T-helper 2 cell treated with Interferon-gamma antibody and Interleukin-4, amounts not matched to agents 100 ng/mL and 5 ng/mL, for 36 hours (primary cell): ENCODE data around the gene RAD21L1. TPM values are rescaled to one million over a fixed set of nuclear protein-coding genes. Genes with fewer than 3 reads are reported as not detected.
"Not testable (repeated sequence)": the region's sequence is repeated elsewhere in the genome, so short reads cannot be mapped to it uniquely, and the experiment has no call there.

Experiments used
- intact Hi-C: fragments of 100-400 bp; cut with micrococcal nuclease; formaldehyde crosslinking; loops from one replicate; pipeline ENCODE4 v1.15.1; 2023
- total RNA-seq: library from RNA; stranded (reverse); gene quantifications from 2 replicates; pipeline ENCODE4 v1.2.3, GENCODE V29; 2022

Gene RAD21L1
- total RNA-seq, 1 donor from 2014 or later: not detected

DNA sequence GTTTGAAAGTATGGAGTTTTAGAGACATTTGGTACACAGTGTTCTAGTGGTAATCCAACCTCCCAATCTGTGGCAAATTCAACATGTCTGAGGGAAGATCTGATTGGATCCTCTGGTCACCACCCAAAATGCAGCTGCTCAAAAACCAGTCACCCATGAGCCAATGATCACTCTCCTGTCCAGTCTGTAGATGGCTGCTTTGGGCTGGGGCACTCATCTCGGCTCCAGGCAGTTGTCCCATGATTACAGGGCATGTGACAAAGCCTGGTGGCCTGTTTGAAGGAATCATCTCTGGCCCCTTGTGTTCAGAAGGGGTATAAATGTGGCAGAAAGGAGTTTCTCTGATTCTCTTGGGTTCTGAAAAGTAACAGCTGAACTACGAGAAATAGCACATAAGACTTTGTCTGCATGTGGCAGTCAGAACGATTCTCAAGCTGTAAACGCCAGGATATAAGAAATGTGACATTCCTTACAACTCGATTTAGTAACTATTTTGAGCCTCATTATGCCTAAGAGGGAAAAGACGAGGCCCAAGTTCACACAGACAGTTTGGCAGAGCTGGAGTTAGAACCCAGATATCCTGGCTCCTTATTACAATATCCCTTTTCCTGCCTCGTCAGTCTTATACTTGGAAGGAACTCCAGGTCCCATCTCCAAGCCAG, 26.5 kb upstream of the RAD21L1 start:
- intact Hi-C loops: no loop called here

DNA sequence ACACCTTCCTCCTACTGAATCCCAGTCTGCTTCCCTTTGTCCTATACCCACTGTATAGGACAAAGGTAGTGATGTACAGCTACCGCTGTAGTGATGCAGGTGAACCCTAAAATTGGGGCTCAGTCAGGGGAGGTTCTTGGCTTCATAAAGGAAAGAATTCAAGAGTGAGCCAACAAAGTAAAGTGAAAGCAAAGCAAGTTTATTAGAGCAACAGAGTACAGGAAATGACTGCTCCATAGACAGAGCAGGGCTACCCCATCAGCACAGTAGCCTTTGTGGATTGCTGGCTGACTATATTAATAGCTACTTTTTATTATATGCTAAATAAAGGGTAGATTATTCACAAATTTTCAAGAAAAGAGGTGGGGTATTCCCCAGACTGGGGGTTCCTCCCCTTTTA, 25.9 kb upstream of the RAD21L1 start:
- intact Hi-C loops: no loop called here

DNA sequence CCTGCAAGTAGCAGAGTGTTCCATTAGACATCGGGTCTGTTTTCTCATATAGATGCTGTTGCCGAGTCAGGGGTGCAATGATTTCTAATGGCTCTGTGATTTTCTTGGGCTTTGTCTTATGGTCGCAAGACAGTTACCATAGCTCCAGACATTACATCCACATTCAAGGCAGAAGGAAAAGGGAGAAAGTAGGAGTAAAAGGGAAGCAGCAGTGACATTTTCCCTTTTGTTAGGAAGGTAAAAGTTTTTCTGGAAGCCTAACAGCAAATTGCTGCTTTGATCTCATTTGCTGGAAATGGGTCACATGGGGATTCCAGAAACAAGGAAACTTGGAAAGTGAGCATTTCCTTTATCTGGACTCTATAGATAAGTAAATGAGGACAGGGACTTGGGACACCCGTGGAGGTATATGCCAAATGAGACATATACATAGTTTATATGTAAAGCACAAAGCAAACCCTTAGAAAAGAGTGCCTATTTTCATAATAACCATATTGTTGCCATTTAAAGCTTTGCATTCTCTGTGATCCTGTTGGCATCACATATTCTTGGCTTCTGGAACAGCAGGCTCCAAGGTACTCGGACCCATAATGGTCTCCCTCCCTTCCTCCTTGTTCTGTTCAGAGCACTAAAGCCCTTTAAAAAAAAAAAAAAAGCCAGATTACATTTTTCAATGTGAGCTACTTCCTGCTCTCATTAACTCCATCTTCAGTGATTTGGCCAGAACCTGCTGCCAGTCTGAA, 22.9 kb upstream of the RAD21L1 start, which contains the start of gene C20orf202:
Gene C20orf202 (plus strand): TSS at position 693 of the 743 bp plus-strand sequence. CDS start 132 bp downstream, outside the sequence.
- intact Hi-C loops: no loop called here

DNA sequence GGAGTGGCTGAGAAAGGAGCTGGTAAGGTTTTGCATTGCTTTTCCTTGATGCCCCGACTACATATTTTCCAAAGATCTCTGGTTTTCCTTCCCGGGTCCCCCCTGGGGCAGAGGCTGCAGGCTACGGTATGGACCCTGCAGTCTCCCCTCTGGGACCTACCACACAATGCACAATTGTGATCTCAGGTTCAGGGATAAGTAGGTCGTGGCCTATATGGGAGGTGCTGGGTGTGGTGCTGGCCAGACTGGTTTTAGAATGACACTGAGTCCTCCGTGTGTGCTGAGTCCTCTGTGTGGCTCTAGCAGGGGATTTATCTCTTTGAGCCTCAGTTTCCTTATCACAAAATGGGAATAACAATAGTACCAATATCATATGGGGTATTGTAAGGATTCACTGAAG, 22.2 kb upstream of the RAD21L1 start:
- intact Hi-C loops: no loop called here

DNA sequence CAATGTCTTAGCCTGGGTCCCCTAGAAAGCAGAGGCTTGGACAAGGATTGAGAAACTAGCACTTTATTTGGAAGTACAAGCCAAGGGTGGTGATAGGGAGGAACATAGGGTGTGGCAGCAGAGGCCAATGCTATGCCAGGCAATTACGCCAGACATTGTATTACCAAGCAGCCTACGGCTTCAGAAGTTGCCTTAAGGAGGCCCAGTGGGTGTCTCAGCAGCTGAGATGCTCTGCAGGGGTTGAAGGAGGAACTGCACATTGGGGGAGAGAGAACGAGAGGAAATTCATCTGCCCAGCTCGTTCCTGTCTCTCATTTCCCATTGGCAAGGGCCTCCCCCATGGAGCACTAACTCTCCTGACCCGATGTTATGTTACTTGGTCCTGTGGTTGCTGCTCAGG, 21.7 kb upstream of the RAD21L1 start:
- intact Hi-C loops: no loop called here

DNA sequence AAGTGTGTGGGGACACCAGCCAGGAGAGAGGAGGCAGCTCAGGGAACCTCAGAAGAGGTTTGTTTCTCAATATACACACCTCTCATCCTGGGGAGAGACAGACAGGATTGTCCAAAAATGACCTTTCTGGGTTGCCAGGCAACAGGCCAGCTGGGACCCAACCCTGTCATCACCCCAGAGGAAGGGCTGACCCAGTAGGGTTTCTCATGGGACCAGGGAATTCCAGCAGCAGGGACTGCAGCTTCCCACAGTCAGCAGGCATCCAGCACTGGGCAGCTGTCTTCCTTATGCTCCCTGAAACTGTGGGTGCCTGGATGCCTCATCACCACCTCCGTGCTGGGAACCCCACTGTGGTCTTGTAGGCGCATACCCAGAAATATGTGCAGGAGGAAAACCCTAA, 21.3 kb upstream of the RAD21L1 start:
- intact Hi-C loops: no loop called here

DNA sequence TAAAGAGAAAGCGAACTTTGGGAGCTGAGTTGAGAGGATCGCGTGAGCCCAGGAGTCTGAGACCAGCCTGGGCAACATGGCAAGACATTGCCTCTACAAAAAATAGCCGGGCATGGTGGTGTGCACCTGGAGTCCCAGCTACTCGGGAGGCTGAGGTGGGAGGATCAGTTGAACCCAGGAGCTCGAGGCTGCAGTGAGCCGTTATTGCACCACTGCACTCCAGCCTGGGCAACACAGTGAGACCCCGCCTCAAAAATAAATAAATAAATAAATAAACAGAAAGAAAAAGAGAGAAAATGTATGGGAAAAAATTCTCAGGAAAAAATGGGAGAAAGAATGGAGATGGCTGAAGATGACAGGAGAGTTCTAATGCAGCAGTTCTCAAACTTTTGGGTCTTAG, 20.0 kb upstream of the RAD21L1 start:
- intact Hi-C loops: no loop called here

DNA sequence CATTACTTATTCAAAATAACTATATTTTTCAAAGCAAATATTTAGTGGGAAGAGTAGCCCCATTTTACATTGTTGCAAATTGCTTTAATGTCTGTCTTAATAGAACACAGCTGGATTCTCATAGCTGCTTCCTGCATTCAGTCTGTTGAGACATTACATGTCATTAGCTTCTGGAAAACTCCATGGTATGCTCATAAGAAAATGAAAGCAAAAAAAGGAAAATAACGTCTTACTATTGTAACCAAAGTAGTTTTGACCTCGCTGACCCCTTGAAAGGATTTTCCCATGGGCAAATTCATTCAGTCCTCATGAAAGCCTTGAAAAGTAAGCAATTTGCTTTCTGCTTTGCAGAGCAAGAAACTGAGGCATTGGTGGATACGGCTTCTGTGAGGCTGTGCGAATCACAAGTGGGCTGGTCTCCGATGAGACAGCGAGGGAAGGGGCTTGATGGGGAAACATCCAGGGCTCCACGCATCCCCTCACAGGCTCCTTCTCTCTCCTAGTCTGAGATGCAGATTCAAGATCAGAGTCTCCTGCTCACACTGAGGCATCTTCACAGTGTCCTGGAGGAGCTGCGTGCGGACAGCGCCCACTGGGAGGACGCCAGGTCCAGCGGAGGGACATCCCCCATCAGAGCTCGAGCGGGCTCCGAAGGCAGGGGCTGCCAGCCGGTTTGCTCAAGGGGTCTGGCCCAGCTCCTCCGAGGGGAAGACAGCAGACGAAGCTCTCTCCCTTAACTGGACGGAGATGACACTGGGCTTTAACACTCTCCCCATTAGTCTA, 19.3 kb upstream of the RAD21L1 start:
- intact Hi-C loops: no loop called here

DNA sequence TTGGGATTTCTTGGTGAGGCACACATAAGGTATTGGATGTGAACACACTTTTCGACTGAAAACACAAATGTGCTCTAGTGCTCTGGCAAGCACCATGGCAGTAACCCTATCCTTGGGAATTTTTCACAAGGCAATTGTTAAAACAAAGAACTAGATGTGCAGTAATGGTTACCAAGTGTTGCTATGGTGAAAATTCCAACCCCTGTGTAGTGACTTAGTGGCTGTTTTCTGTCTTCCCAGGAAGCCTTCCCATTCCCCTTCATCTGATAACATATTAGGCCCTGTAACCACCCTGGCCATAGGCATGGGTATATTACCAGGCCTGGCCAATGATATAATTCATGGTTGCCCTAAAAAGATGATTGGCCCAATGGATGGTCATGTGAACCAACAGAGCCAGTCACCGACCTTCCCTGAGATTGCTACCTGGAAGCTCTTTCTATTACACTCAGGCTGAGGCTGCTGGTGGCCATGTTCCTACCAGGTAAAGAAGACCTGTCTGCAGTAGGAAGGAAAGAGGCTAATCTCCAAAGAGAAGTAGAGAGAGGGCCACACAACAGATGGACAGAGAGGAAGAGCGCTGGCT, 18.5 kb upstream of the RAD21L1 start:
- intact Hi-C loops: no loop called here

DNA sequence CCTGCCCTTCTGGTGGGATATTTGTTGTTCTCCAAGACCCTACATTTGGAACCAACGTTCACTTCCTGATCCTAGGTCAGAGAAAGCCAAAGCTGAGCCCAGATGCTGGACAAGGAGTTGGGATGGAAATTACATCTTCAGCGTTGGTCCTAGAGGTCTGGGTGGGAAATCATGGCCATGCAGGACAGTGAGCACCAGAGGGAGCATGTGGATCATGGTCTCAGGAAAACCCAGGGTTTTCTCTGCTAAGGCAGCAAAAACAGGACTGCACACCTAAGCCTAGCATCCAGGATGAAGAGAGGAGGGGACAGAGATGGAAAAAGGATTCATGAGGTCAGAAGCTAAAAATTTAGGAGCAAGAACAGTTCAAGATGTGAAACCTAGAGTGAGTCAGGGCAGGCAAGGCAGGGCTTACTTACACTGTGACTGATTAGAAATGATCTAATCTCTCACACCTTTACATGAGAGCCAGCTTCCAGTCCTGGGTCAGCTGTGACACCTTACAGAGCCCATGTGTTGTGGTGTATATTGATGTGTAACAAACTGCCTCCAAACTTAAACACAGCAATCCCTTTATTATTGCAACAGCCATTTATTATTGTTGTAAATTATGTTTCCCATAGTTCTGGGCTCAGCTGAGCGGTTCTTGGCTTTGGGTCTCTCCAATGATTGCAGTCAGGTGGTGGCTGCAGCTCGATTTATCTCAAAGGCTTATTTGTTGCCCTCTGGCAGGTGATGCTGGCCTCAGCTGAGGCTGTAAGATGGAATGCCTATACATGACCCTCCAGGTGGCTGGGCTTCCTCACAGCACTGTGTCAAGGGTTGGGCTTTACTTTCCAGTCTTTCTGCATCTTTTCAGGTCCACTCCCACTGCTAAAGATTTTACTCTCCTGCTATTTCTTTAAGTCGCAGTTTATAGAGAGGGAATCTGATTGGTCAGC, 16.1 kb upstream of the RAD21L1 start:
- intact Hi-C loops: loop anchor here (5.0 kb wide), 1 partner anchor 237 kb away; no protein-coding TSS in a partner anchor

DNA sequence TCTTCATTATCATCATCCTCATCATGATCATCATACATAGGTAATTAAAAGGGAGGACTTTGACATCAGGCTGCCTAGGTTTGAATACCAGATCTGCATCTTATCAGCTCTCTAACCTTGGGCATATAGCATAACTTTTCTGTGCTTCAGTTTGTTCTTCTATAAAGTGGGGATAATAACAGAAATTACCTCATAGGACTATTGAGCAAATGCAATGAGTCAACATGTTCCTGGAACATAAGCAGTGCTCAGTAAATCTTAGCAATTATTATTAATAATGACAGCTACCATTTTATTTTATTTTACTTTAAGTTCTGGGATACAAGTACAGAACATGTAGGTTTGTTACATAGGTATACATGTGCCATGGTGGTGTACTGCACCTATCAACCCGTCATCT, 15.3 kb upstream of the RAD21L1 start:
- intact Hi-C loops: loop anchor here (5.0 kb wide), 1 partner anchor 238 kb away; no protein-coding TSS in a partner anchor

DNA sequence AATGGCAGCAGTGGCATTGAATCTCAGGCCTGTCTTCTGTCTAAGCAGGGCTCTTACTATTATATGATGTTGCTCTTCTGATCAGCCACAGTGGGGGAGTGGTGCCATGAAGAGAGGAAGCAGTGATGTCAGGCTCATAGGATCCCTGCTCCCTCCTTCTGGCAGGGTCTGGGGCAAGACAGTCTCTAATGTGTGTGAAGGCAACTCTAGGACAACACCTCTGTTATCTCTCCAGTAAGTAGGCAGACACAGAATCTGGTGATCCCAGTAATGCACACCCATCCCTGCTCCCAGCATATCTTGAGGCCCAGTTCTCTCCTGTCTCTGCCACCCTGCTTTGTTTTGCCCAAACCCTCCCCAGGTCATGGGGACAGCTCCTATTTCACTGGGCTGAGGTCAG, 13.8 kb upstream of the RAD21L1 start:
- intact Hi-C loops: loop anchor here (5.0 kb wide), 1 partner anchor 240 kb away; no protein-coding TSS in a partner anchor

DNA sequence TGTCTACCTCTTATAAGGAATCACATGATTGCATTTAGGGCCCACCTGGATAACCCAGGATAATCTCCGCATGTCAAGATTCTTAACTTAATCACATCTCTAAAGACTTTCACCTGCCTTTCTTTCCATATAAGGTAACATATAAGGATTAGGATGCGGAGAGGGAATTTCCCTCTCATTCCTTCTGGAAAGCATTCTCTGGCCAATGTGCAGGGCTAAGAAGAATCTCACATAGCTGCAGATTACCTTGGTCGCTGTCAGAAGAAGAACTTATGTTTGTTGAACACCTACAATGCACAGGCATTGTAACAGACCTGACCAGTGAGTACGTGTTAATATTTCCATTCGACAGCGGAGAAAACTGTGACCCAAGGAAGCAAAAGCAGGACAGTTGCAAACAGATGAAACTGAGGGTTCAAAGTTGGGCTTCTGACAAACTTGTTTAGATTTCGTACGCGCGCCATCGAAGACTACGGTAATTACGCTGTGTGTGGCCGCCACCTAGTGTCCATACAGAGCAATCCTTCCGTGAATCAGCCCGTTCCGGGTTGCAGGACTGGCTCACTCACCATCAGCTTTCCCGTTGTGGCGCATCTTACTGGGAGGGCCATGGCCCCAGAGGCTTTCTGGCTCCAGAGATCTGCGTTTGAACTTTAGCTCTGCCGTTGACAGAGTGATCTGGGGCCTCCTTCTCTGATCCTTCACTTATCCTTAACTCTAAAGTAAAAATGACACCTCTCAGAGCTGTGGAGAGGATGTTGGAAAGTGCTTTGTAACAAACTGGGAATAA, 13.0 kb upstream of the RAD21L1 start:
- intact Hi-C loops: loop anchor here (1.0 to 5.0 kb wide), 3 partner anchors 105 to 397 kb away; no protein-coding TSS in a partner anchor

DNA sequence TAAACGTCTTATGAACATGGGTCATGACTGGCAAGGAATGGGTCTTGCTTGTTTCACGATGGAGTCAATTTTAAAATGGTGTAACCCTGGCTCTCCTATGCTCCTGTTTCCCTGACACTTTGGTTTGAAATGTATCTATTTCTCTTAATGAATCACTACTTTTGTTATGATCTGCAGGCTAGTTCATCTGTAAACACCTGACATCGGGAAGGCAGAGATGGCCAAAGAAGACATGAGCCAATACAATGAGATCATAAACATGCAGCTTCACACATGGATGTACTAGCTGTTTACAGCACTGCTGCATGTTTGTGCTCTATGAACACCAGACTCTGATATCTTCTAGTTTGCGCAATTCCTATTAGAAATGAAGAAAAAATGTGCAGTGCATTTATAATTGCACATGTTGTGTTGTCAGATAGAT, 11.0 kb upstream of the RAD21L1 start:
- intact Hi-C loops: loop anchor here (5.0 kb wide), 1 partner anchor 243 kb away; no protein-coding TSS in a partner anchor

DNA sequence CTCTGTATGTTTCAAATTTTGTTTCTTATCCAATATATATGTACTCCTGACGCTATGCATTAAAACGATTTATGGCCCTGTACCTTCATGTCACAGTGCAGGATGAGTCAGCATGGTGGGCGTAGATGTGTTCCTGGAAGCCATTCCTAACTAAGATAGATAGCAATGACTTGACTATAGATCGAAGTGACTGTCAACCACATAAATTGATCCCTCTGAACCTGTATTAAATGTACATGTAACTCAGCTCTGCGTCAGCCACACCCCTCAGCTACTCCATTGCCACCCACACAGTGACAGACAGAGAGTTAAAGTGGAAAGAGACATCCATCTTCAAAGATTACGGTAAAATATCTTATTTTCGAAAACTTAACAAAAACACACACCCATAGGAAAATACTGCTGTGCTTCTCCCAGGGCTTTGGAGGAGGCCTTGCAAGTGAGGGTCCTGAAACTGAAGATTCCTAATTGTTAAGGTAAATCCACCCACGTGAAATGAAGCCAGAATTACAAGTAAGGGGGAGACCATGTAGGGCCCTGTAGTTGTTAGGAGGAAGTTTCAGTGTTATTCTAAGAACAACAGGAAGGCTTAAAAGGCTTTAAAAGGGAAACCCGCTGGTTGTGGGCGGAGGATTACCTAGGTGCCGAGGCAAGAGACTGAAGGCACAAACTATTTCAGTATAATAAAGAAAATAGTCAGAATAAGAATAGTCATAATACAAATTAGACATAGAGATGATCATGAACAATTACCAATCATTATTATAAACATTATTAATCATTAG, 10.3 kb upstream of the RAD21L1 start:
- intact Hi-C loops: no loop called here

DNA sequence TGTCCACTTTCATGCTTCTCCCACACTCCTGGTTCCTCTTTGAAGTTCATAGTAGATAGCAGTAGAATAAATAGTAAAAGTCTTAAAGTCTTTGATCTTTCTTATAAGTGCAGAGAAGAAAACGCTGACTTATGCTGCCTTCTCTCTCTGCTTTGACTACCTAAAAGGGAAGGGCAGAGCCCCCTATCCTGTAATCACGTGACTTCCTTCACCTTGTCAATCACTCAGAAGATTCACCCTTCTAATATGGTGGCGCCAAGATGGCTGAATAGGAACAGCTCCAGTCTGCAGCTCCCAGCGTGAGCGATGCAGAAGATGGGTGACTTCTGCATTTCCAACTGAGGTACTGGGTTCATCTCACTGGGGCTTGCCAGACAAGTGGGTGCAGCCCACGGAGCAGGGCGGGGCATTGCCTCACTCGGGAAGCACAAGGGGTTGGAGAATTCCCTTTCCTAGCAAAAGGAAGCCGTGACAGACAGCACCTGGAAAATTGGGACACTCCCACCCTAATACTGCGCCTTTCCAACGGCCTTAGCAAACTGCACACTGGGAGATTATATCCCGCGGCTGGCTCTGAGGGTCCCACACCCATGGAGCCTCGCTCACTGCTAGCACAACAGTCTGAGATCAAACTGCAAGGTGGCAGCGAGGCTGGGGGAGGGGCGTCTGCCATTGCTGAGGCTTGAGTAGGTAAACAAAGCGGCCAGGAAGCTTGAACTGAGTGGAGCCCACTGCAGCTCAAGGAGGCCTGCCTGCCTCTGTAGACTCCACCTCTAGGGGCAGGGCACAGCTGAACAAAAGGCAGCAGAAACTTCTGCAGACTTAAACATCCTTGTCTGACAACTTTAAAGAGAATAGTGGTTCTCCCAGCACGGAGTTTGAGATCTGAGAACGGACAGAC, 9.1 kb upstream of the RAD21L1 start:
- intact Hi-C loops: not testable (repeated sequence)

DNA sequence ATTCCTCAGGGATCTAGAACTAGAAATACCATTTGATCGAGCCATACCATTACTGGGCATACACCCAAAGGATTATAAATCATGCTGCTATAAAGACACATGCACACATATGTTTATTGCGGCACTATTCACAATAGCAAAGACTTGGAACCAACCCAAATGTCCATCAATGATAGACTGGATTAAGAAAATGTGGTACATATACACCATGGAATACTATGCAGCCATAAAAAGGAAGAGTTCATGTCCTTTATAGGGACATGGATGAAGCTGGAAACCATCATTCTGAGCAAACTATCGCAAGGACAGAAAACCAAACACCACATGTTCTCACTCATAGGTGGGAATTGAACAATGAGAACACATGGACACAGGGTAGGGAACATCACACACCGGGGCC, 3.1 kb upstream of the RAD21L1 start:
- intact Hi-C loops: not testable (repeated sequence)
